ENCODE data around the gene TMTC2. TPM values are rescaled to one million over a fixed set of nuclear protein-coding genes. Genes with fewer than 3 reads are reported as not detected.

Gene TMTC2
- total and polyA plus RNA-seq, 2 donors (not counting 1 experiment from before 2014, with no cell fraction given) = 2.4 to 3.2 TPM

- POLR2A ChIA-PET = no interaction called here
- CTCF ChIA-PET = interaction anchor here (0.6 kb wide), 1 partner anchor 22 kb away, joined by 4 read pairs; no protein-coding TSS in a partner anchor
- no peak overlapping the region for H3K4me3 Mint-ChIP-seq
Measured at GRCh38 chr12:83092606-83093005, 405.9 kb downstream of the TMTC2 start.

GRCh38 chr12:83093426-83093825 is 406.7 kb downstream of the TMTC2 start:
- H3K27me3 Mint-ChIP-seq = no peaks in the 10 kb centered on the region
- TF ChIP-seq EZH2 (IDR thresholded peaks at IDR 0.05; ENCODE audit: borderline replicate concordance, insufficient read depth, low read depth, low read length, poor library complexity, severe bottlenecking) = no peak
- TF ChIP-seq CTCF (IDR thresholded peaks at IDR 0.05) = no peak
- intact Hi-C loops (cut with micrococcal nuclease) = no loop called here
- H3K4me3 Mint-ChIP-seq = no peak overlapping the region
- ATAC-seq (ENCODE audit: low read depth) (no peak), DNase-seq (no peak)
- H3K27ac Mint-ChIP-seq = no peak overlapping the region
- Histone ChIP-seq H3K36me3 (replicated peaks in 1 of 2; ENCODE audit: control extremely low read depth in 1 of 2, control insufficient read depth in 1 of 2, extremely low read depth in 1 of 2, insufficient read depth in 2 of 2, low read length in 1 of 2) (no peaks in the 10 kb centered on the region), H3K27me3 (replicated peaks in 1 of 4; ENCODE audit: control extremely low read depth in 1 of 4, control insufficient read depth in 3 of 4, insufficient read depth in 4 of 4, low read length in 3 of 4) (no peaks in the 10 kb centered on the region), H4K20me1 (ENCODE audit: control insufficient read depth, insufficient read depth, low read length, poor library complexity, severe bottlenecking) (no peaks in the 10 kb centered on the region), H3K4me1 (ENCODE audit: control insufficient read depth in 2 of 2, insufficient read depth in 2 of 2, low read length in 2 of 2) (no peaks in the 10 kb centered on the region), H3K27ac (ENCODE audit: low read length in 2 of 2) (no peak overlapping the region), H2AFZ (ENCODE audit: insufficient read depth, low read depth, low read length, poor library complexity, severe bottlenecking) (no peak overlapping the region), H3K9ac (ENCODE audit: low read length) (no peak overlapping the region), H3K79me2 (ENCODE audit: control insufficient read depth, insufficient read depth, low read length) (no peaks in the 10 kb centered on the region), H3K4me2 (replicated peaks; ENCODE audit: low read depth, low read length, poor library complexity, severe bottlenecking) (no peak overlapping the region), H3K9me3 (ENCODE audit: control extremely low read depth in 1 of 3, control insufficient read depth in 2 of 3, insufficient read depth in 1 of 3, low read length in 2 of 3) (no peaks in the 10 kb centered on the region), H3K4me3 (ENCODE audit: control extremely low read depth in 1 of 5, extremely low read depth in 1 of 5, insufficient read depth in 1 of 5, low read depth in 2 of 5, low read length in 4 of 5) (no peak overlapping the region)
- ChIA-PET CTCF (interaction anchor here (0.6 kb wide), 1 partner anchor 23 kb away, joined by 4 read pairs; no protein-coding TSS in a partner anchor), POLR2A (no interaction called here)
- peaks cover 4% of the 10 kb centered on the region for H3K9me3 Mint-ChIP-seq (ENCODE audit: insufficient read depth)
- 100% methylated on average over 1 of the region's 1 CpG for WGBS (ENCODE audit: insufficient coverage)
- no peaks in the 10 kb centered on the region for H3K4me1 Mint-ChIP-seq

More at GRCh38 chr12:83092606-83093005, 405.9 kb downstream of the TMTC2 start:
- Histone ChIP-seq H3K27ac (ENCODE audit: low read length in 2 of 2) (no peak overlapping the region), H3K79me2 (ENCODE audit: control insufficient read depth, insufficient read depth, low read length) (no peaks in the 10 kb centered on the region), H3K4me1 (ENCODE audit: control insufficient read depth in 2 of 2, insufficient read depth in 2 of 2, low read length in 2 of 2) (no peaks in the 10 kb centered on the region), H3K9me3 (ENCODE audit: control extremely low read depth in 1 of 3, control insufficient read depth in 2 of 3, insufficient read depth in 1 of 3, low read length in 2 of 3) (no peaks in the 10 kb centered on the region), H3K4me2 (replicated peaks; ENCODE audit: low read depth, low read length, poor library complexity, severe bottlenecking) (no peak overlapping the region), H3K27me3 (replicated peaks in 1 of 4; ENCODE audit: control extremely low read depth in 1 of 4, control insufficient read depth in 3 of 4, insufficient read depth in 4 of 4, low read length in 3 of 4) (no peaks in the 10 kb centered on the region), H2AFZ (ENCODE audit: insufficient read depth, low read depth, low read length, poor library complexity, severe bottlenecking) (no peak overlapping the region), H3K36me3 (replicated peaks in 1 of 2; ENCODE audit: control extremely low read depth in 1 of 2, control insufficient read depth in 1 of 2, extremely low read depth in 1 of 2, insufficient read depth in 2 of 2, low read length in 1 of 2) (no peaks in the 10 kb centered on the region), H3K9ac (ENCODE audit: low read length) (no peak overlapping the region), H4K20me1 (ENCODE audit: control insufficient read depth, insufficient read depth, low read length, poor library complexity, severe bottlenecking) (no peaks in the 10 kb centered on the region), H3K4me3 (ENCODE audit: control extremely low read depth in 1 of 5, extremely low read depth in 1 of 5, insufficient read depth in 1 of 5, low read depth in 2 of 5, low read length in 4 of 5) (no peak overlapping the region)
- no CpG with 5 or more reads among the region's 5 CpGs for WGBS (ENCODE audit: insufficient coverage)
- intact Hi-C loops (cut with micrococcal nuclease) = no loop called here
- no peaks in the 10 kb centered on the region for H3K4me1 Mint-ChIP-seq
- ATAC-seq (ENCODE audit: low read depth) (no peak), DNase-seq (no peak)
- H3K27ac Mint-ChIP-seq = no peak overlapping the region
- H3K9me3 Mint-ChIP-seq (ENCODE audit: insufficient read depth) = peaks cover 4% of the 10 kb centered on the region
- TF ChIP-seq EZH2 (IDR thresholded peaks at IDR 0.05; ENCODE audit: borderline replicate concordance, insufficient read depth, low read depth, low read length, poor library complexity, severe bottlenecking) (no peak), CTCF (IDR thresholded peaks at IDR 0.05) (no peak)
- H3K27me3 Mint-ChIP-seq = no peaks in the 10 kb centered on the region

Measured in B cell (primary cell).